OCI-LY1 (cell line): ENCODE measurements around the gene CDH23.

ENCODE experiments used
- EZH2 ChIP-seq: fragments of 200-600 bp; sonication (generic), shearing (Covaris generic); IDR thresholded peaks from 2 replicates; pipeline ENCODE4 v1.8.0; 2017; ENCODE audit warnings: borderline replicate concordance, mixed run types, mild to moderate bottlenecking, antibody characterized with exemption, low read length, moderate library complexity, mixed read lengths
- TF ChIP-seq, protein P1 (sequence below): fragments of 200-600 bp; sonication (generic), shearing (Covaris generic); IDR thresholded peaks from 2 replicates; pipeline ENCODE4 v1.5.1; 2017; ENCODE audit warnings: mild to moderate bottlenecking, antibody characterized with exemption, low read length, moderate library complexity, mixed read lengths

DNA sequence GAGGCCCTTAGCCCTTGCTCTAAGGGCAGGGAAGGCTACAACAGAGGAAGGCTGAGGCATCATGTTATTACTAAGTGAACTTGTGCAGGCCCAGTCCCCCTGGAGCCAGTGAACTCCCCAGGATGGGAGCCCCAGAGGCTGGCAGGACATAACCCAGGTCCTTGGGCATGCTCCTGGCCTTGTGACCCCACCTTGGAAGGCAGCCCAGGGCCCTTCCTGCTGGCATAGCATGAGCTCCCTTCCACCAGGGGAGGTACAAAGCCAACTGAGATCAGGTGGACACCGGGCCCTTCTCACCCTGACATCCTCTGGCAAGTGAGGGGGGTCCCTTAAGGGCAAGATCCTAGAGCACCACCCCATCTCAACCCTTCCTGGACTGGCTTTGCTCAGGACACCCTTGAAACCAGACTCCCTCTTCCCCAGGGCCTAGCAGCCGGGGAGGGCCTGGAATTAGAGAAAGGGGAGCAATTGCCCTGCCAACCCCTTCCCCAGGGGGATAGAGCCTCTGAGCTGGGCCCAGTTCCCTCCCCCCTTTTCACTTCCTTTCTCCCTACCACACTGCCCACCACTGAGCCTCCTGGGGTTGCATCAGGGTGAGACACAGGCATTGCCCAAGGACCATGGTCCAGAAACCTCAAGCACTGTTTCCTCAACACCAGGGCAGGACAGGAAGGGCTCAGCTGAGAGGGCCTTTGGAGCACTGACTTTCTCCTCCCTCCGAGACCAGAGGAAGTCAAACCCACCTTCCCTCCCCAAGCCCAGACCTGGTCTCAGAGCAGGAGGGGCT, 378.4 kb downstream of the CDH23 start:
- no peak for TF ChIP-seq EZH2
- TF ChIP-seq, protein P1, sequence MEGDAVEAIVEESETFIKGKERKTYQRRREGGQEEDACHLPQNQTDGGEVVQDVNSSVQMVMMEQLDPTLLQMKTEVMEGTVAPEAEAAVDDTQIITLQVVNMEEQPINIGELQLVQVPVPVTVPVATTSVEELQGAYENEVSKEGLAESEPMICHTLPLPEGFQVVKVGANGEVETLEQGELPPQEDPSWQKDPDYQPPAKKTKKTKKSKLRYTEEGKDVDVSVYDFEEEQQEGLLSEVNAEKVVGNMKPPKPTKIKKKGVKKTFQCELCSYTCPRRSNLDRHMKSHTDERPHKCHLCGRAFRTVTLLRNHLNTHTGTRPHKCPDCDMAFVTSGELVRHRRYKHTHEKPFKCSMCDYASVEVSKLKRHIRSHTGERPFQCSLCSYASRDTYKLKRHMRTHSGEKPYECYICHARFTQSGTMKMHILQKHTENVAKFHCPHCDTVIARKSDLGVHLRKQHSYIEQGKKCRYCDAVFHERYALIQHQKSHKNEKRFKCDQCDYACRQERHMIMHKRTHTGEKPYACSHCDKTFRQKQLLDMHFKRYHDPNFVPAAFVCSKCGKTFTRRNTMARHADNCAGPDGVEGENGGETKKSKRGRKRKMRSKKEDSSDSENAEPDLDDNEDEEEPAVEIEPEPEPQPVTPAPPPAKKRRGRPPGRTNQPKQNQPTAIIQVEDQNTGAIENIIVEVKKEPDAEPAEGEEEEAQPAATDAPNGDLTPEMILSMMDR = no peak
